Osteoblast (primary cell): ENCODE results near the gene CEBPG. TPM values are rescaled to one million over a fixed set of nuclear protein-coding genes. Genes with fewer than 3 reads are reported as not detected.

Source experiments
- DNase-seq: peaks from one replicate; pipeline ENCODE4 v3.0.0; 2011; ENCODE audit warnings: low spot score, mixed read lengths; ENCODE audit not compliant: insufficient read length; ENCODE audit errors: missing footprints
- H2AFZ ChIP-seq: 2 replicates; pipeline ENCODE4 v1.6.0; 2011; ENCODE audit warnings: mild to moderate bottlenecking, low read length
- H3K27ac ChIP-seq: 2 replicates; pipeline ENCODE4 v1.5.1; 2011; ENCODE audit warnings: mild to moderate bottlenecking, low read depth, low read length, moderate library complexity
- H3K27me3 ChIP-seq: 2 replicates; pipeline ENCODE4 v1.6.0; 2012; ENCODE audit warnings: mild to moderate bottlenecking, control low read depth, inconsistent platforms, low read length, moderate library complexity; ENCODE audit not compliant: insufficient read depth
- H3K36me3 ChIP-seq: 2 replicates; pipeline ENCODE4 v1.5.1; 2011; ENCODE audit warnings: mild to moderate bottlenecking, low read length, control low read depth, moderate library complexity; ENCODE audit not compliant: insufficient read depth
- H3K4me1 ChIP-seq: 2 replicates; pipeline ENCODE4 v1.5.1; 2011; ENCODE audit warnings: mild to moderate bottlenecking, low read length, control low read depth, moderate library complexity; ENCODE audit not compliant: insufficient read depth
- H3K4me2 ChIP-seq: 2 replicates; pipeline ENCODE4 v1.6.0; 2011; ENCODE audit warnings: mild to moderate bottlenecking, low read length; ENCODE audit not compliant: insufficient read depth
- H3K4me3 ChIP-seq: fragments of 200-600 bp; sonication (generic); 3 replicates; pipeline ENCODE4 v1.5.1; 2012; ENCODE audit warnings: mild to moderate bottlenecking, low read length, inconsistent platforms; ENCODE audit not compliant: insufficient read depth
- H3K79me2 ChIP-seq: 2 replicates; pipeline ENCODE4 v1.6.0; 2012; ENCODE audit warnings: mild to moderate bottlenecking, low read length, control low read depth, inconsistent platforms; ENCODE audit not compliant: insufficient read depth
- H3K9me3 ChIP-seq: 2 replicates; pipeline ENCODE4 v1.5.1; 2011; ENCODE audit warnings: low read depth, low read length, control low read depth
- H4K20me1 ChIP-seq: 2 replicates; pipeline ENCODE4 v1.6.0; 2012; ENCODE audit warnings: mild to moderate bottlenecking, low read length, control low read depth; ENCODE audit not compliant: insufficient read depth
- total RNA-seq: library from RNA; depleted of rRNA; stranded (reverse); fragments of >200 nt; gene quantifications from 2 replicates; pipeline ENCODE4 v1.2.3, GENCODE V29; 2012
- TF ChIP-seq, protein P1 (sequence below): IDR thresholded peaks from 2 replicates; pipeline ENCODE4 v1.5.1; 2011; ENCODE audit warnings: mild to moderate bottlenecking, low read depth, low read length, moderate library complexity; ENCODE audit errors: extremely low read depth

Gene CEBPG
- total RNA-seq, 1 donor = 35.5 TPM

DNA sequence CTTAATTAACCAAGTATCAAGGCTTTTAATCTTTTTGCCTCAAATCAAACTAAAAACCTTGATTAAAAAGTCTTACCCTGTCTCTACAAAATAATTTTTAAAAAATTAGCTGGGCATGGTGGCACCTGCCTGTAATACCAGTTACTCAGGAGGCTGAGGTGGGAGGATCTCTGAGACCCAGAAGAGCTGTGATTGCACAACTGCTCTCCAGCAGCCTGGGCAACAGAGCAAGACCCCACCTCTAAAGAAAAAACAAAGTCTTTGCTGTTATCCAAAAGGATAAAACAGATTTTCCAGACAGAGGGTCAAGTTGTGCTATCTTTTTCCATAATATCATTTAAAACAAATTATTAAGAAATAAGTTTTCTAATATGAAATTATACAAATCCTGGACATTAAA is 26.8 kb upstream of the CEBPG start:
- Histone ChIP-seq H3K79me2 (no peaks in the 10 kb centered on the region), H3K4me1 (peaks cover 7% of the 10 kb centered on the region), H3K36me3 (no peaks in the 10 kb centered on the region), H3K4me3 (no peak overlapping the region), H3K27me3 (peaks cover 58% of the 10 kb centered on the region), H3K27ac (no peak overlapping the region), H3K9me3 (no peaks in the 10 kb centered on the region), H2AFZ (no peak overlapping the region), H4K20me1 (no peaks in the 10 kb centered on the region), H3K4me2 (no peak overlapping the region)
- no peak for DNase-seq
- TF ChIP-seq, protein P1, sequence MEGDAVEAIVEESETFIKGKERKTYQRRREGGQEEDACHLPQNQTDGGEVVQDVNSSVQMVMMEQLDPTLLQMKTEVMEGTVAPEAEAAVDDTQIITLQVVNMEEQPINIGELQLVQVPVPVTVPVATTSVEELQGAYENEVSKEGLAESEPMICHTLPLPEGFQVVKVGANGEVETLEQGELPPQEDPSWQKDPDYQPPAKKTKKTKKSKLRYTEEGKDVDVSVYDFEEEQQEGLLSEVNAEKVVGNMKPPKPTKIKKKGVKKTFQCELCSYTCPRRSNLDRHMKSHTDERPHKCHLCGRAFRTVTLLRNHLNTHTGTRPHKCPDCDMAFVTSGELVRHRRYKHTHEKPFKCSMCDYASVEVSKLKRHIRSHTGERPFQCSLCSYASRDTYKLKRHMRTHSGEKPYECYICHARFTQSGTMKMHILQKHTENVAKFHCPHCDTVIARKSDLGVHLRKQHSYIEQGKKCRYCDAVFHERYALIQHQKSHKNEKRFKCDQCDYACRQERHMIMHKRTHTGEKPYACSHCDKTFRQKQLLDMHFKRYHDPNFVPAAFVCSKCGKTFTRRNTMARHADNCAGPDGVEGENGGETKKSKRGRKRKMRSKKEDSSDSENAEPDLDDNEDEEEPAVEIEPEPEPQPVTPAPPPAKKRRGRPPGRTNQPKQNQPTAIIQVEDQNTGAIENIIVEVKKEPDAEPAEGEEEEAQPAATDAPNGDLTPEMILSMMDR = no peak

DNA sequence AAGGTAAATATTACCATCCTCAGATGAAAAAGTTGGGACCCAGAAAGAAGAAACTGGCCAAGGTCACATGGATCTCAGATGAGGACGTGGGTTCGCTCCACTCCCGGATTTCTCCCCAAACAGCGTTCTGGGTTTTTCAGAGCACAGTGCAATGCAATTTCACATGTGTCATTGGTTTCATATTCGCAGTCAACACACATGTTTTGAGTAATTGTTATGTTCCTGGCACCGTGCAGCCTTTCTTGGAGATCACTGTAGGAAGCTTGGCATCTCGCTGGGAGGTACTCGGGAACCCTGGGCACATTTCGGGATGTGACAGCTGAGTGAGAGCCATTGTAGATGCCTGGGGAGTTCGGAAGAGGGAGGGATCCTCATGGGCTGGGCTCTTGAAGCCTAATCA is 26.2 kb upstream of the CEBPG start:
- H3K9me3 ChIP-seq = no peaks in the 10 kb centered on the region
- TF ChIP-seq, protein P1 = no peak
- peaks cover 7% of the 10 kb centered on the region for H3K4me1 ChIP-seq
- H3K27ac ChIP-seq = no peak overlapping the region
- no peak overlapping the region for H3K4me3 ChIP-seq
- H4K20me1 ChIP-seq = no peaks in the 10 kb centered on the region
- H3K27me3 ChIP-seq = peaks cover 56% of the 10 kb centered on the region
- H2AFZ ChIP-seq = no peak overlapping the region
- H3K36me3 ChIP-seq = no peaks in the 10 kb centered on the region
- no peaks in the 10 kb centered on the region for H3K79me2 ChIP-seq
- DNase-seq = no peak
- H3K4me2 ChIP-seq = no peak overlapping the region

DNA sequence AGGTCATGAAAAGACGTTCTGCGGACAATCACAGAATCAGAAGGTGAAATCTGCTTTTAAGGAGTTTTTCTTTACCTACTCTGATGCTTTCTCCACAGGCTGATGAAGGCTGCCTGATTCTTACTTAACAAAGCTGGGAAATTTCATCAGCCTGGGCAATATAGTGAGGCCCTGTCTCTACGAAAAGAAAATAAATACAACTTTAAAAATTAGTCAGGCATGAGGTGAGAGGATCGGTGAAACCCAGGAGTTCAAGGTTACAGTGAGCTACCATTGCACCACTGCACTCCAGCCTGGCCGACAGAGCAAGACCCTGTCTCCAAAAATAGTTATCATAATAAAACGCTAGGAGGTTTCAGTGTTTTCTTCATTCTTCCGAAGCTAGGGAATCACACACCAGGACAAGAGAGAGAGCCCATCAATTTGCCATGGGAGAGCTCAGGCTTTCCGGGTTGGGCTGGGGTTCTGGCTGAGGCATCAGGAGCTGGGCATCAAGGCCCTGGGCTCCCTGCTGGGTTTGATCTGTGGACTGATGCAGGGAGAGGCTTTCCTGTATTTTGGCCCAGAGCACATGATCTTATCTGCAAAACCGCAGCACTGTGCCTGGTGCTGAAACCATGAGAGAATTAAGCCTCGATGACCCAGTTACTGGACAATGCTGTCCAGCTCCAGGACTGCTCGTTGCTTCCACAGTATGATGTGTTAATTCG is 25.1 kb upstream of the CEBPG start:
- H2AFZ ChIP-seq = no peak overlapping the region
- H3K9me3 ChIP-seq = no peaks in the 10 kb centered on the region
- H3K4me2 ChIP-seq = no peak overlapping the region
- peaks cover 7% of the 10 kb centered on the region for H3K4me1 ChIP-seq
- H3K79me2 ChIP-seq = no peaks in the 10 kb centered on the region
- TF ChIP-seq, protein P1 = no peak
- H3K36me3 ChIP-seq = no peaks in the 10 kb centered on the region
- no peaks in the 10 kb centered on the region for H4K20me1 ChIP-seq
- H3K27ac ChIP-seq = no peak overlapping the region
- H3K27me3 ChIP-seq = peaks cover 45% of the 10 kb centered on the region
- DNase-seq = no peak
- H3K4me3 ChIP-seq = no peak overlapping the region

DNA sequence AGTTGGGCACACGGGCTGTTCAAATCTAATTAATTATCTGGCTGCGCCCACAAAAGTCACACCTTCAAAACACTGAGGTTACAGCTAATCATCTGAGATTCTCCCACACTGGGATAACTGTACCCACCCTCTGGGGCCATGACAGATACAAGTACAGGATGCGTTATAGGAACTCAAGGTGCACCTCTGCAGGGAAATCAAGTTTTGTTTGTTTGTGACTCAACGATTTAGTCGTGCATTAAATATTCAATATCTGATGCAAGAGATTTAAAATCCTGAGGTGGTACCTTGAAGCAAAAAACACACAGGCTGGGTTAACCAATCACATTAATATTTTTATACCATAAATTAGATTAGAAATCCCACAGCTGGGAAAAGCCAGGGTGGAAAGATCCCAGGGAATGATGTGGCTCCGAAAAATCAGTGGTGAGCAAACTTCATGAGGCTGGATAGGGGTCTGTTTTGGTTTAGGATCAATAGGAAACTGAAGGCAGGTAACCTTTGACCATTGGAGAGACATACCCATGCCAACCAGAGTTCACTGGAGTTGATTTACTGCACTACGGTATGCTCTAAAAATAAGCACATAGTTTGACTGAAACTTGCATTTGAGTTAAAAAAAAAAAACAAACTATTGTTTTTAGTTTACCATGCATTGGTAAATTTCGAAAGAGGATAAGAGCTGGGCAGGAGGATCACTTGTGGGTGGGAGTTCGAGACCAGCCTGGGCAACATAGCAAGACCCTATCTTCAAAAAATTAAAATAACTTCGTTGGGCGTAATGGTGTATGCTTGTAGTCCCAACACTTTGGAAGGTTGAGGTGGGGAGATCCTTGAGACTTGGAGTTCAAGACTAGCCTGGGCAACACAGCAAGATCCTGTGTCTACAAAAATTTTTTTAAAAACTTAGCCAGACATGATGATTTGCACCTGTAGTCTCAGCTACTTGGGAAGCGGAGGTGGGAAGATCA is 23.9 kb upstream of the CEBPG start:
- H3K4me1 ChIP-seq = peaks cover 7% of the 10 kb centered on the region
- no peak overlapping the region for H2AFZ ChIP-seq
- H3K4me3 ChIP-seq = no peak overlapping the region
- H3K9me3 ChIP-seq = no peaks in the 10 kb centered on the region
- TF ChIP-seq, protein P1 = no peak
- no peak overlapping the region for H3K4me2 ChIP-seq
- no peaks in the 10 kb centered on the region for H3K36me3 ChIP-seq
- no peak overlapping the region for H3K27ac ChIP-seq
- no peaks in the 10 kb centered on the region for H4K20me1 ChIP-seq
- H3K79me2 ChIP-seq = no peaks in the 10 kb centered on the region
- no peak for DNase-seq
- H3K27me3 ChIP-seq = peaks cover 34% of the 10 kb centered on the region
